ENCODE data around the gene ZNF578. TPM values are rescaled to one million over a fixed set of nuclear protein-coding genes. Genes with fewer than 3 reads are reported as not detected.
"Not testable (repeated sequence)": the region's sequence is repeated elsewhere in the genome, so short reads cannot be mapped to it uniquely, and the experiment has no call there.

ZNF578 gene
- total RNA-seq, 4 donors from 2014 or later: 0.65 to 2.9 (median 1.5) TPM

- no peak for TF ChIP-seq CTCF (IDR thresholded peaks at IDR 0.05)
- DNase-seq (ENCODE audit: low spot score) (no peak), ATAC-seq (ENCODE audit: low FRiP score) (no peak)
Observed at GRCh38 chr19:52557231-52557995, 104.1 kb downstream of the ZNF578 start.

GRCh38 chr19:52558732-52559445 lies 105.5 kb downstream of the ZNF578 start:
- DNase-seq (ENCODE audit: low spot score); ATAC-seq (ENCODE audit: low FRiP score): not testable (repeated sequence)

GRCh38 chr19:52561611-52562010 lies 108.3 kb downstream of the ZNF578 start:
- DNase-seq (ENCODE audit: low spot score); ATAC-seq (ENCODE audit: low FRiP score): not testable (repeated sequence)

Other genes starting within 250 kb of the ZNF578 start
- gene ZNF766, start 184.0 kb upstream of the ZNF578 start, total RNA-seq: 10 to 100 TPM in 1 of 4 donors, 1 to 10 TPM in 3; 5.7 to 21.8 (median 8.3) TPM
- gene ZNF480, start 156.4 kb upstream of the ZNF578 start, total RNA-seq: 10 to 100 TPM in 1 of 4 donors, 1 to 10 TPM in 3; 4.9 to 12.9 (median 7.4) TPM
- gene ZNF610, start 117.3 kb upstream of the ZNF578 start, total RNA-seq: 1 to 10 TPM in 3 of 4 donors, under 1 TPM in 1; 0.48 to 3.5 (median 1.4) TPM
- 10 to 100 TPM; 13.6 to 26.8 (median 16.1) TPM for gene ZNF880, start 83.6 kb upstream of the ZNF578 start, total RNA-seq
- gene ZNF528, start 55.7 kb upstream of the ZNF578 start, total RNA-seq: 10 to 100 TPM in 3 of 4 donors, 1 to 10 TPM in 1; 8.0 to 29.2 (median 11.9) TPM
- under 1 TPM in 1 of 4 donors, not detected in 3; 0.28 TPM for gene ZNF534, start 24.4 kb upstream of the ZNF578 start, total RNA-seq
- gene ZNF808, start 74.1 kb downstream of the ZNF578 start, total RNA-seq: 10 to 100 TPM; 15.1 to 47.6 (median 17.6) TPM
- gene ZNF701, start 116.7 kb downstream of the ZNF578 start, total RNA-seq: 10 to 100 TPM in 3 of 4 donors, 1 to 10 TPM in 1; 8.6 to 24.6 (median 10.2) TPM
- gene ZNF83, start 184.8 kb downstream of the ZNF578 start, total RNA-seq: 10 to 100 TPM; 38.7 to 62.3 (median 51.8) TPM

Data from omental fat pad (tissue), 4 donors.